ENCODE data around the gene CDK5.

DNA sequence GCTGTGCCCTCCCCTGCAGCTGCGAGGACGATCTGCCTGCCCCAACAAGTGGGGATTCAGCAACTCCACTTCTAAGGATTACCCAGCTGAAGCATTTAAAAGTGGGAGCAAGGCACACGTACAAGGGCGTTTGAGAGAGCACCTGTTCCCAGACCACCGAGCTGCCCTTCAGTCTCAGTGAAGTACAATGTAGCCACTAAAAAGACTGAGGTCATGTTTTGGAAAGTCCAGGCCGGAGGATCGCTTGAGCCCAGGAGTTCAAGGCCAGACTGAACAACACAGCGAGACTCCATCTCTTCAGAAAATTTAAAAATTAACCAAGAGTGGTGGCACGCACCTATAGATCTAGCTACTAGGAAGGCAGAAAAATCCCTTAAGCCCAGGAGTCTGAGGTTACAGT, 52.1 kb downstream of the CDK5 start:
- TF ChIP-seq, protein P1, sequence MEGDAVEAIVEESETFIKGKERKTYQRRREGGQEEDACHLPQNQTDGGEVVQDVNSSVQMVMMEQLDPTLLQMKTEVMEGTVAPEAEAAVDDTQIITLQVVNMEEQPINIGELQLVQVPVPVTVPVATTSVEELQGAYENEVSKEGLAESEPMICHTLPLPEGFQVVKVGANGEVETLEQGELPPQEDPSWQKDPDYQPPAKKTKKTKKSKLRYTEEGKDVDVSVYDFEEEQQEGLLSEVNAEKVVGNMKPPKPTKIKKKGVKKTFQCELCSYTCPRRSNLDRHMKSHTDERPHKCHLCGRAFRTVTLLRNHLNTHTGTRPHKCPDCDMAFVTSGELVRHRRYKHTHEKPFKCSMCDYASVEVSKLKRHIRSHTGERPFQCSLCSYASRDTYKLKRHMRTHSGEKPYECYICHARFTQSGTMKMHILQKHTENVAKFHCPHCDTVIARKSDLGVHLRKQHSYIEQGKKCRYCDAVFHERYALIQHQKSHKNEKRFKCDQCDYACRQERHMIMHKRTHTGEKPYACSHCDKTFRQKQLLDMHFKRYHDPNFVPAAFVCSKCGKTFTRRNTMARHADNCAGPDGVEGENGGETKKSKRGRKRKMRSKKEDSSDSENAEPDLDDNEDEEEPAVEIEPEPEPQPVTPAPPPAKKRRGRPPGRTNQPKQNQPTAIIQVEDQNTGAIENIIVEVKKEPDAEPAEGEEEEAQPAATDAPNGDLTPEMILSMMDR (conservative IDR thresholded peaks at IDR 0.05 in 1 of 2, IDR thresholded peaks at IDR 0.05 in 1 of 2; ENCODE audit: low read depth in 1 of 2, low read length in 2 of 2) = no peak
- no peak for TF ChIP-seq EZH2 (IDR thresholded peaks at IDR 0.05; ENCODE audit: low read length, missing control alignments)

Measured in fibroblast of lung (primary cell).